NCI-H1930 (cell line): ENCODE results near the gene GSTM1.
"Not testable (repeated sequence)": the region's sequence is repeated elsewhere in the genome, so short reads cannot be mapped to it uniquely, and the experiment has no call there.

Experiments used
- DNase-seq, 2 experiments: peaks; one replicate each; lab custom pipeline; 2025; lab: John Stamatoyannopoulos, UW

Gene GSTM1

DNA sequence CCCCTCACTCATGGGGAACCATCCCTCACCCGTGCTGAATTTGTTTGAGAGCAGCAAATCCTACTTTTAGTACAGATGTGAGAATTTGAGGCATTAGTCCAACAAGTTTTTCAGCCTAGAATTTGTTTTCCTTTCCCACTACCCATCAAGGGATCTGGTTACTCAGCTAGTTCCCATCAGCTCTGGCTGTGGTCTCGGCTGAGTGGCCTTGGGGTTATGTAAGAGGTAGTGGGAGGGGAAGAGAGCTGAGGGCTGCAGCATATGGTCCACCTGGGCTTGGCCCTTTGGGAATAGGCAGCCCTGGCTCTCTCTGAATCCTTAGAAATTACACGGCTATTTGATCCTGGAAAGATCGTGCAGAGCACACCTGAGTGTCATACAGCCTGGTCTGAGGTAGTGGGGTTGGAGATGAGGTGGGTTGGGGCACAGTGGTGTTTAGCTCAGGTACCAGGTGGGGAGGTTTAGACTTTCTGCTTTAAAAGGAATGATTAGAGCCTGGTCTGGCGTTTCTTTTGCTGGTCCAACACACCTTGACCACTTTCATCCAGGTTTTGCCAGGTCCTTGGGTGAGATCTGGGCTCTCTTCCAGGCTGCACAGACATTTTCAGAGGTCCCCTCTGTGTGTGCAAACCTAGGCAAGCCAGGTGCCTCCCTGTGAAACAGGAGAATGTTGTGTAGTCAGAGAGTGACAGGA is 27.5 kb upstream of the GSTM1 start:
- DNase-seq, result no peak

DNA sequence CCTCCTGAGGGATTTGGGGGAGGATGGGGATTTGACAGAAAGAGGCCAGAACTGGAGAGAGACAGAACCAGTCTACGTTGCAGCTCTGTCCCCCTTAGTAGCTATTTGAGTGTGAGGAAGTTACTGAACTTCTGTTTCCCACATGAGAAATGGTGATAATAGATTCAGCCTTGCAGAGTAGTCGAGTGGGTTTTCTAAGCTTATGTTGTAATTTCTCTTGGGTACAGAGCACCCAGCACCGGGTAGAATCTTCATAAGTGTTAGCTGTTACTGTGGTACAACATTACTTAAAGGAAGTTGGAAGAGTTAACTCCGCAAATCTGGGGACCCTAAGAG is 27.0 kb upstream of the GSTM1 start:
- DNase-seq, result not testable (repeated sequence)

DNA sequence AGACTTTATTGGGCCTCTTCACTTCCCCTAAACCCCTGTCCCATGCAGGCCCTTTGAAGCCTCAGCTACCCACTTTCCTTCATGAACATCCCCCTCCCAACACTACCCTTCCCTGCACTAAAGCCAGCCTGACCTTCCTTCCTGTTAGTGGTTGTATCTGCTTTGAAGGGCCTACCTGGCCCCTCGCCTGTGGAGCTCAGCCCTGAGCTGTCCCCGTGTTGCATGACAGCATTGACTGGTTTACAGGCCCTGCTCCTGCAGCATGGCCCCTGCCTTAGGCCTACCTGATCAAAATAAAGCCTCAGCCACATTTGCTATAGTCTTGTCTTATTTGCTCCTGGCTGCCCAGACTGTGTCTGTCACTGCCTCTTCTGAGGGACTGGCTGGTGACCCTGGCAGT is 26.2 kb upstream of the GSTM1 start:
- DNase-seq, result no peak

DNA sequence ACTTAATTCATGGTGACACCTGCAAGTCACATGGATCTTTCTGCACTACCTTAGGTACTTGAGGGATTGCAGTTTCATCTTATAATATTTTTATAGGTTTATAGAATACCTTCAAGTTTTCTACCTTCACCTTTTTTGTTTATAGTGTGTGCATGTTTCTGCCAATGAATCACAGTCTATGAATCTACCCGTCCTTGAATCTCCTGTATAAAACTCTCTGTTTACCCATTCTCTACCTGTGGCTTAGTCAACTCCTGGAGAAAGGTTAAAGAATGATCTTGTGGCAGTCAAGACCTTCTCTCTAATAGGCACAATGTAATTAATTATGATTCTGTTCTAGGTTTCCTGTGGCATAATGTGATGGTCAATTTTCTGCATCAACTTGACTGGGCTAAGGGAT is 22.9 kb upstream of the GSTM1 start:
- DNase-seq, result no peak

DNA sequence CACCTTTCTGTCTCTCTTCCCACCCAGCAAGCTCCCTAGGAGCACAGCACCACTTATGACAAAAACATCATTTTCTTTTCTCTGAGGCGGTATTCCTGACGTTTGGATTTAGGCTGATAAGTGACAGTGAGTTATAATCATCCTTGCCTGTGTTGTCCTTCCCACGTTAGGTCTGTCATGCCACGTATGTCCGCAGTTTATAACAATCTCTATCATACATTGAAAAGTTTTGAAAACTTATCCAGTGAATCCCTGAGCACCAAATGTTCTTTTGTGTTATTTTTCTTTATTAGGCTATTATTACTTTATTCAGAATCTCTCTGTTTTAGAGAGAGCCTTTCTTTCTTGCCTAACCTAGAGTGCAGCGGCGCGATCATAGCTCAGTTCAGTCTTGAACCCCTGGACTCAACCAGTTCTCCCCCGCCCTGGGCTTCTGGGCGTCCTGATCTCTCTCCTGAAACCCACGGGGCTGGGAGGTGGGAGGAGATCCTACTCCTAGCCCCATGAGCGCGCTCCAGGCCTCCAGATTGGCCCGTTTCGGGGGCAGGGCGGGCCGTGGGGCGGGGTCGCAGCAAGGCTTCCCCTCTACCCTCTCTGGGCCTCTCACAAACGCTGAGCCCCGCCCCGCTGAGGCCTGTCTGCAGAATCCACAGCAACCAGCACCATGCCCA is 20.0 kb upstream of the GSTM1 start, which contains the start of gene GSTM2:
Gene GSTM2 (plus strand): TSS at position 606 of the 671 bp plus-strand sequence. CDS start 59 bp downstream, at position 665.
- DNase-seq, result no peak

DNA sequence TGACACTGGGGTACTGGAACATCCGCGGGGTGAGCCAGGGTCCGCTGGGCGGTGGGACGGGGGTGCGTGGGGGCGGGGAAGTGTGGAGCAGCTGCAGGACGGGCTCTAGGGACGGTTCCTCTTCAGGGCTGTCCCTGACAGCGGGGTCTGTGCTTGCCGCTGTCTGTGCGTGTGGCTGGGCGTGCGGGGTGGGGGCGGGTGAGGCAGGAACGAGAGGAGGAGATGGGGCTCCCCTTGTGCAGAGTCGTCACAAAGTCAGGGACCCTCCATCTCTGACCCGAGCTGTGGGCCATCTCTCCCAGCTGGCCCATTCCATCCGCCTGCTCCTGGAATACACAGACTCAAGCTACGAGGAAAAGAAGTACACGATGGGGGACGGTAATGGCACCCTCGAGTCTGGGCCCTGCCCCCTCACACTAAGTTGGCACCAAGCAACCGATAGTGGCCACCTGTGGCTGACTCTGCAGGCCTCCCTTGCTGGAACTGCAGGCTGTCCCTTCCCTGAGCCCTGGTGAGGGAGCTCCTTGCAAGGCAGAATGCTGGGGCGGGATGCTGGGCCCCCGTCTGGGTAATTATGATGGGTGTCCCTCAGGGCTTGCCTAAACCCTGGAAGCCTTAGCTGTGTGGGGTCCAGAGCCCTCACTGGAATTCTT is 19.4 kb upstream of the GSTM1 start:
- no peak for DNase-seq

DNA sequence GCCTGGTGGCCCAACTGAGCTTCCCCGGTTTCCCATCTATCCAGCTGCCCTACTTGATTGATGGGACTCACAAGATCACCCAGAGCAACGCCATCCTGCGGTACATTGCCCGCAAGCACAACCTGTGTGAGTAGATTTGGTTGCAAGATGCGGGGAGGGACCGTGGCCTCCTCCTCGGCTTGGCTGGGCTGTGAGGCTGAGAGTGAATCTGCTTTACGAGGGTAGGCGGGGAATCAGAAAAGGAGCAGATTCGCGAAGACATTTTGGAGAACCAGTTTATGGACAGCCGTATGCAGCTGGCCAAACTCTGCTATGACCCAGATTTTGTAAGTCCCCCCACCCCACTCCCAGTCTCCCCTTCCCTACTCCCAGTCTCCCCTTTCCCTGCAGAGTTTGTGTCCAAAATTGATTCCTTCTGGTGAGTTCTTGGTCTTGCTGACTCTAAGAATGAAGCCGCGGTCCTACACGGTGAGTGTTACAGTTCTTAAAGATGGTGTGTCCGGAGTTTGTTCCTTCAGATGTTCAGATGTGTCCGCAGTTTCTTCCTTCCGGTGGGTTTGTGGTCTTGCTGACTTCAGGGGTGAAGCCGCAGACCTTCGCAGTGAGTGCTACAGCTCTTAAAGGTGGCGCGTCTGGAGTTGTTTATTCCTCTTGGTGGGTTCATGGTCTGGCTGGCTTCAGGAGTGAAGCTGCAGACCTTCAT is 18.2 kb upstream of the GSTM1 start:
- no peak for DNase-seq

DNA sequence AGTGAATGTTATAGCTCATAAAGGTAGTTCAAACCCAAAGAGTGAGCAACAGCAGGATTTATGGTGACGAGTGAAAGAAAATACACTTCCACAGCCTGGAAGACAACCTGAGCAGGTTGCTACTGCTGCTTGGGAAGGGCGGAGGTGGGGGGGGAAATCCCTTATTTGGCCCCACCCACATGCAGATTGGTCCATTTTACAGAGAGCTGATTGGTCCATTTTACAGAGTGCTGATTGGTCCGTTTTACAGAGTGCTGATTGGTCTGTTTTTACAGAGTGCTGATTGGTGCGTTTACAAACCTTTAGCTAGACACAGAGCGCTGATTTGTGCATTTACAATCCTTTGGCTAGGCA is 17.7 kb upstream of the GSTM1 start:
- not testable (repeated sequence) for DNase-seq

DNA sequence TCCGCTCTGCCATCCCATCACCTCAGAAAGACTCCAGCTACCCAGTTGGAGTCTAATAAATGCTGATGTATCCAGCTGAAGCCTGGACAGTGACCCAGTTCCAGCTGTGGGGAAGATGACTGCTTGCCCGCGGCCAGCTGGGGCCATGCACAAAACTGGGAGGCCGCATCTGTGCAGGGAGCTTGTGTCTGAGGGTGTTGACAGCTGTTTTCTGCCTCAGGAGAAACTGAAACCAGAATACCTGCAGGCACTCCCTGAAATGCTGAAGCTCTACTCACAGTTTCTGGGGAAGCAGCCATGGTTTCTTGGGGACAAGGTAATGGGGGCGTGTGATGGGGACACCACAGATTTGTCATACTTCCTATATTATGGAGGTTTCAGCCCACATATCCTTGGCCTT is 16.6 kb upstream of the GSTM1 start:
- no peak for DNase-seq

DNA sequence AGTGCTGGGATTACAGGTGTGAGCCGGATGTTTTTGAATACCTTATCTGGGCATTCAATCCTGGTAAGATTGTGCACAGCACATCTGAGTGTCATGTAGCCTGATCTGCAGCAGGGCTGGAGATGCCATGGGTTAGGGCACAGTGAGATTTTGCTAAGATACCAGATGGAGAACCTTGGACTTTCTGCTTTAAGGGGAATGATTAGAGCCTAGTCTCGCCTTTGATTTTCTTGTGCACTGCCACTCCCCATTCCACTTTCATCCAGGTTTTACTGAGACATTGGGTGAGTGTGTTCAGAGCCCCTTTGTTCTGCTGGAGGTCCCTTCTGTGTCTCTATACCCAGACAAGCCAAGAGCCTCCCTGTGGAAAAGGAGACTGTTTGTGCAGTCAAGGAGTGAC is 13.8 kb upstream of the GSTM1 start:
- not testable (repeated sequence) for DNase-seq

DNA sequence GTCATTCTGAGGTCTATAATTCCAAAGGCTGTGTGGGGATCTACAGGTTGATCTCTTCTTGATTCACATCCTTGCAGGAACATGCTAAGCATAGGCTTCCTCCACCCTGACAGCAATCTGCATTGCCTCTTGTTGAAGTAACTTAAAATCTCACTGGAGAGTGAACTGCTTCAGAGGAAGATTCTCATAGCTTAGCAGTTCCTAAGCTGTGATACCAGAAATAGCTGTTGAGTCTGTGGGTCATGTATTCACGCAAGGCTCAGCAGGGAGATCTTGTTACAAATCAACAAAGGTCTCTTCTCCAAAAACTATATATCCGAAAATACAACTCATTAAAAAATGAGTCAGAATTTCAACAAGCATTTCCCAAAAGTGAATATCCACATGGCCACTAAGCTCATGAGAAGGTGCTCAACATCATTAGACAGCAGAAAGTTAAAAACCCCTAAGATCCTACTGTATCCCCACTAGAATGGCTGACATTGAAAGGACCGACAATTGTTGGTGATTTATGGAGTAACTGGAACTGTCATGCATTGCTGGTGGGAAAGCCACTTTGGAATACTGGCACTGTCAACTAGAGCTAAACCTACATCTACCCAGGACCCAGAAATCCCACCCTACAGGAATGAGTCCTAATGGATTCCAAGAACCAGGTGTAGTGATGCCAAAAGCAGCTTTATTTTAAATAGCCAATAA is 10.8 kb upstream of the GSTM1 start:
- DNase-seq, result not testable (repeated sequence)

DNA sequence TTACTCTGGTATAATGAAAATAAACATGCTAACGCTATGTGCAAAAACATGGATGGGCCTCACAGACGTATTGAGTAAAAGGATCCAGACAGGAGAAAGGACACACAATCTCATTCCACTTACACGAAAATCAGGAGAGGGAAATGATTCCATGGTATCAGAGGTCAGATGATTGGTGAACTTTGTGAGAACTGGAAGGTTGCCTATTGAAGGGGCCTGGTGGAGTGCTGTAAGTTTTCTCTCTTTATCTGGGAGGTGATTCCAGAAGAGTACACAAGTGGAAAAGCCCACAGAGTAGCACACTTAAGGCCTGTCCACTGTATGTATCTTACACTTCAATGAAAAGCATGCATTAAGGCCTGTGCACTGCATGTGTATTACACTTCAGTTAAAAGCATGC is 10.2 kb upstream of the GSTM1 start:
- no peak for DNase-seq

DNA sequence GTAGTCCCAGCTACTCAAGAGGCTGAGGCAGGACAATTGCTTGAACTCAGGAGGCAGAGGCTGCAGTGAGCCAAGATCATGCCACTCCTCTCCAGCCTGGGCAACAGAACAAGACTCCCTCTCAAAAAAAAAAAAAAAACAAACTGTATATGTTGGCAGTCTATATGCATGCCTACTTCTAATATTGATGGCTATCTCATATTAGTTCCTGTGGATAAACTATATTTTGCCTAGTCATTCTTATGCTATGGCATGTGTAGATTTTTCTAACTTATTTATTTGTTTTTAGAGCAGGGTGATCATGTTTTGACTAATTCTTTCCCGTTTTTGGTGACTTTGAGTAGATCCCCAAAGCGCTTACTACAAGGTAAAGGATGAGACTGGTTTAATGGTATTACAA is 9.0 kb upstream of the GSTM1 start:
- not testable (repeated sequence) for DNase-seq

DNA sequence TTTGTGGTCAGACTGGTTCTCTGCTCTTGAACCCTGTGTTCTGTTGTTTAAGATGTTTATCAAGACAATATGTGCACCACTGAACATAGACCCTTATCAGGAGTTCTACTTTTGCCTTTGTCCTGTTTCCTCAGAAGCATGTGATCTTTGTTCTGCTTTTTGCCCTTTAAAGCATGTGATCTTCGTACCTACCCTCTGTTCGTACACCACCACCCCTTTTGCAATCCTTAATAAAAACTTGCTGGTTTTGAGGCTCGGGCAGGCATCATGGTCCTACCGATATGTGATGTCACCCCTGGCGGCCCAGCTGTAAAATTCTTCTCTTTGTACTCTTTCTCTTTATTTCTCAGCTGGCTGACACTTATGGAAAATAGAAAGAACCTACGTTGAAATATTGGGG is 2.8 kb upstream of the GSTM1 start:
- DNase-seq, result not testable (repeated sequence)

DNA sequence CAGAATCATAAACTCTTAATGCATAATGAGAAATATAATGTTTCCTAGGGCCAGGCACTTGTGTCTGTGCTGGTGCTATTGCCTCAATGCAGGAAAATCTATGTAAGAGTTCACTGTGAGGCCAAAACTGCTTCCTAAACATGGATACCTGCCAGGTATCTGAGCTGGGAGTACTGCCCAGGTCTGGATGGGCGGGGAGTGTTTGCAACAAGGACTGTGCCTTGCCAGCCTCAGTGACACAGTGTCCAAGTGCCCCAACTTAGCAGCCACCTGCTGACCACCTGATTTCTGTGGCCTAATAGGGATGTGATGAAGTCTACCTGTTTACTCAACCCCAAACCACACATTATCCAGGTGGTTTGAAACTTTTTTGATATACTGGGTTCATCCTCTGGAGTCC is 2.2 kb upstream of the GSTM1 start:
- DNase-seq, result not testable (repeated sequence)

DNA sequence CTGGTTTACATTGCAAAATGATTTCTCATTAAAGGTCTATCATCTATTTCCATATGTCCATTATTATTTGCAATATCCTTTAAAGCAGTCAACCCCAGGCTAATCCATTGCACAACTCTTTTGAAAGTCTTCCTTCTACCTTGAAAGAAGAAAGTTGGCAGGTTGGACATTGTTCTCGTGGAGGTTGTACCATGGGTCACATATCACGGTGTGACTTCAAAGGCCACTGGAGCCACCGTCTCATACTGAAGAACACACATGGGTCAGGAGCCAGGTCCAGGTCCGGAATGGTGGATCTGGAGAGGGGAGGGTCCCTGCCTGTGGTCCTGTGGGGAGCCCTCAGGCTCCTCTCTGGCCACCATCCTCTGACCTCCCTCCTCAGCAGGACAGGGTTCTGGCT is 1.7 kb upstream of the GSTM1 start:
- not testable (repeated sequence) for DNase-seq

DNA sequence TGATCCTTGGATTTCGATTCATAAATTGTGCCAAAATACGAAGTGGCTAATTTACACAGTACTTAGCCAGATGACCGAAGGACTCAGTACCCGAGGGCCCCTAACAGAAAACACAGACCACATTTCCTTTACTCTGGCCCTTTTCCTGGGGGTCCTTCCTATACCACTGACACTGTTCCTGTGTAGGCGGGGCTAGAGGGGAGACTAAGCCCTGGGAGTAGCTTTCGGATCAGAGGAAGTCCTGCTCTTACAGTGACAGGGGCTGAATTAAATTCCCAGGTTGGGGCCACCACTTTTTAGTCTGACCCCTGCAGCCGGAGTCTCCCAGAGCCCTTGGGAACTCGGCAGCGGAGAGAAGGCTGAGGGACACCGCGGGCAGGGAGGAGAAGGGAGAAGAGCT is 508 bp upstream of the GSTM1 start:
- not testable (repeated sequence) for DNase-seq

DNA sequence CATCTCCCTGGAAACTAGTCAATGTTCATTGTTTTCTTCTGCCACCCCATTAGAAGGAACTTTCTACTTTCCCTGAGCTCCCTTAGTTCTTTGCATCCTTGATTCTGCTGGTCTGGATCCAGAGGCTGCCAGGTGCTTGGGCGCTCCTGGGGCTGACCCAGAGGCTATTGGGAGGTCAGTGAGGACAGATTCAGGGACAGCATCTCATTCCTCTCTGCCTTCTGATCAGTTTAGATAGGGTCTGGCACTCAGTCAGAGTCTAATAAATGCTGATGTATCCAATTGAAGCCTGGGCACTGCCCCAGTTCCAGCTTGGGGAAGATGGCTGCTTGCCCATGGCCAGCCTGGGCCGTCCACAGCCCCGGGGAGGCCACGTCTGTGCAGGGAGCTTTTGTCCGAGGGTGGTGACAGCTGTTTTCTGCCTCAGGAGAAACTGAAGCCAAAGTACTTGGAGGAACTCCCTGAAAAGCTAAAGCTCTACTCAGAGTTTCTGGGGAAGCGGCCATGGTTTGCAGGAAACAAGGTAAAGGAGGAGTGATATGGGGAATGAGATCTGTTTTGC is 2.3 kb downstream of the GSTM1 start:
- DNase-seq, result no peak

DNA sequence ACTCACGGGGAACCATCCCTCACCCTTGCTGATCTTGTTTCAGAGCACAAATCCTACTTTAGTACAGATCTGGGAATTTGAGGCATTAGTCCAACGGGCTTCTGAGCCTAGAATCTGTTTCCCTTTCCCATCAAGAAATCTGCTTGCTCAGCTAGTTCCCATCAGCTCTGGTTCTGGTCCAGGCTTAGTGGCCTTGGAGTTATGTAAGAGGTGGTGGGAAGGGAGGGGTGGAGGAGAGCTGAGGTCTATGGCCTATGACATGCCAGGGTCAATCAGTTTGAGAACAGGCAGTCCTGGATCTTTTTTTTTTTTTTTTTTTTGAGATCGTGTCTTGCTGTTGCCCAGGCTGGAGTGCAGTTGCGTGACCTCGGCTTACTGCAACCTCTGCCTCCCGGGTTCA is 4.1 kb downstream of the GSTM1 start:
- no peak for DNase-seq

DNA sequence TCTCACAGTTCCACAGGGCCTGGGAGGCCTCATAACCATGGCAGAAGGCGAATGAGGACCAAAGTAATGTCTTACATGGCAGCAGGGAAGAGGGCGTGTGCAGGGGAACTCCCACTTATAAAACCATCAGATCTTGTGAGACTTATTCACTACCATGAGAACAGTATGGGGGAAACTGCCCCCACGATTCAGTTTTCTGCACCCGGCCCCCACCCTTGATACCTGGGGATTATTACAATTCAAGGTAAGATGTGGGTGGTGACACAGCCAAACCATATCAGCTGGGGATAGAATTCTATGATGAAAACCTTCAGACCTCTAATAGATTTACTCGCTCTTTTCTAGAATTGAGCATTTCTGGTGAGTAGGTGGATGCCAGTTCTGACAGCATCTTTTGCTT is 6.8 kb downstream of the GSTM1 start:
- not testable (repeated sequence) for DNase-seq

DNA sequence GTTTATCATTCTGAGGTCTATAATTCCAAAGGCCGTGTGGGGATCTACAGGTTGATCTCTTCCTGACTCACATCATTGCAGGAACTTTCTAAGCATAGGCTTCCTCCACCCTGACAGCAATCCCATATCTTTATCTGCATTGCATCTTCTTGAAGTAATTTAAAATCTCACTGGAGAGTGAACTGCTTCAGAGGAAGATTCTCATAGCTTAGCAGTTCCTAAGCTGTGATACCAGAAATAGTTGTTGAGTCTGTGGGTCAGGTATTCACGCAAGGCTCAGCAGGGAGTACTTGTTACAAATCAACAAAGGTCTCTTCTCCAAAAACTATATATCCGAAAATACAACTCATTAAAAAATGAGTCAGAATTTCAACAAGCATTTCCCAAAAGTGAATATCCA is 7.5 kb downstream of the GSTM1 start:
- DNase-seq, result not testable (repeated sequence)

DNA sequence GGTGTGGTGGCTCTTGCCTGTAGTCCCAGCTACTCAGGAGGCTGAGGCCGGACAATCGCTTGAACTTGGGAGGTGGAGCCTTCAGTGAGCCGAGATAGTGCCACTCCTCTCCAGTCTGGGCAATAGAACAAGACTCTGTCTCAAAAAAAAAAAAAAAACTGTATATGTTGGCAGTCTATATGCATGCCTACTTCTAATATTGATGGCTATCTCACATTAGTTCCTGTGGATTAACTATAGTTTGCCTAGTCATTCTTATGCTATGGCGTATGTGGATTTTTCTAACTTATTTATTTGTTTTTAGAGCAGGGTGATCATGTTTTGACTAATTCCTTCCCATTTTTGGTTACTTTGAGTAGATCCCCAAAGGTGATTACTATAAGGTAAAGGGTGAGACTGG is 9.4 kb downstream of the GSTM1 start:
- no peak for DNase-seq
